A549 (cell line): ENCODE results near the gene ARL4D.
"Not testable (repeated sequence)": the region's sequence is repeated elsewhere in the genome, so short reads cannot be mapped to it uniquely, and the experiment has no call there.

Experiments
- CBX2 ChIP-seq: fragments of 200-600 bp; sonication (generic); IDR thresholded peaks from 2 replicates; pipeline ENCODE4 v1.6.1; 2016; ENCODE audit warnings: low read depth, mild to moderate bottlenecking, borderline replicate concordance
- EP300 ChIP-seq, 2 experiments: fragments of >200 bp; sonication (Bioruptor Twin); formaldehyde crosslinking; IDR thresholded peaks; 2 replicates in 1 of 2; 3 replicates in 1 of 2; pipeline ENCODE4 v1.6.1; 2016 to 2017
- FOSB ChIP-seq: fragments of 250-450 bp; sonication (Bioruptor Pico); IDR thresholded peaks from 2 replicates; pipeline ENCODE4 v1.5.0; 2020; ENCODE audit warnings: mild to moderate bottlenecking, moderate library complexity
- KDM1A ChIP-seq: fragments of 200-600 bp; sonication (generic); IDR thresholded peaks from 2 replicates; pipeline ENCODE4 v1.6.1; 2016; ENCODE audit warnings: low read depth, mild to moderate bottlenecking
- MAFK ChIP-seq: fragments of 450-650 bp; IDR thresholded peaks from 2 replicates; pipeline ENCODE4 v1.6.1; 2014; ENCODE audit not compliant: partially characterized antibody
- POLR2A ChIP-seq: IDR thresholded peaks from 2 replicates; pipeline ENCODE4 v1.6.1; 2012; ENCODE audit warnings: mild to moderate bottlenecking, low read length
- ZNF302 ChIP-seq: fragments of 250-450 bp; sonication (Bioruptor Pico); IDR thresholded peaks from 2 replicates; pipeline ENCODE4 v1.9.0; 2021; ENCODE audit warnings: inconsistent platforms, mild to moderate bottlenecking, moderate library complexity
- TF ChIP-seq, protein P1 (sequence below): fragments of >200 bp; sonication (Bioruptor Twin); formaldehyde crosslinking; IDR thresholded peaks from 3 replicates; pipeline ENCODE4 v1.5.1; 2016
- TF ChIP-seq, protein P2 (sequence below): fragments of 450-650 bp; IDR thresholded peaks from 2 replicates; pipeline ENCODE4 v1.6.1; 2014; ENCODE audit warnings: antibody characterized with exemption

DNA sequence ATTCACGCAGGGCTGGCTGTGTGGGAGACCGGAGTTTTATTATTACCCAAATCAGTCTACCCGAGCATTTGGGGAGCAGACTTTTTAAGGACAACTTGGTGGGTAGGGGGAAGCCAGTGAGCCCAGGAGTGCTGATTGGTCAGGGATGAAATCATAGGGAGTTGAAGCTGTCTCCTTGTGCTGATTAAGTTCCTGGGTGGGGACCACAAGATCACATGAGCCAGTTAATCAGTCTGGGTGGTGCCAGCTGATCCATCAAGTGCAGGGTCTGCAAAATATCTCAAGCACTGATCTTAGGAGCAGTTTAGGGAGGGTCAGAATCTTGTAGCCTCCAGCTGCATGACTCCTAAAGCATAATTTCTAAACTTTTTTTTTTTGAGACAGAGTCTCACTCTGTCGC is 22.9 kb upstream of the ARL4D start:
- not testable (repeated sequence) for TF ChIP-seq KDM1A; EP300 (IDR thresholded peaks at IDR 0.05); ZNF302 (CRISPR knock-in tag); CBX2; MAFK; POLR2A; FOSB (CRISPR knock-in tag)
- TF ChIP-seq, protein P1, sequence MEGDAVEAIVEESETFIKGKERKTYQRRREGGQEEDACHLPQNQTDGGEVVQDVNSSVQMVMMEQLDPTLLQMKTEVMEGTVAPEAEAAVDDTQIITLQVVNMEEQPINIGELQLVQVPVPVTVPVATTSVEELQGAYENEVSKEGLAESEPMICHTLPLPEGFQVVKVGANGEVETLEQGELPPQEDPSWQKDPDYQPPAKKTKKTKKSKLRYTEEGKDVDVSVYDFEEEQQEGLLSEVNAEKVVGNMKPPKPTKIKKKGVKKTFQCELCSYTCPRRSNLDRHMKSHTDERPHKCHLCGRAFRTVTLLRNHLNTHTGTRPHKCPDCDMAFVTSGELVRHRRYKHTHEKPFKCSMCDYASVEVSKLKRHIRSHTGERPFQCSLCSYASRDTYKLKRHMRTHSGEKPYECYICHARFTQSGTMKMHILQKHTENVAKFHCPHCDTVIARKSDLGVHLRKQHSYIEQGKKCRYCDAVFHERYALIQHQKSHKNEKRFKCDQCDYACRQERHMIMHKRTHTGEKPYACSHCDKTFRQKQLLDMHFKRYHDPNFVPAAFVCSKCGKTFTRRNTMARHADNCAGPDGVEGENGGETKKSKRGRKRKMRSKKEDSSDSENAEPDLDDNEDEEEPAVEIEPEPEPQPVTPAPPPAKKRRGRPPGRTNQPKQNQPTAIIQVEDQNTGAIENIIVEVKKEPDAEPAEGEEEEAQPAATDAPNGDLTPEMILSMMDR, result not testable (repeated sequence)
- TF ChIP-seq, protein P2, sequence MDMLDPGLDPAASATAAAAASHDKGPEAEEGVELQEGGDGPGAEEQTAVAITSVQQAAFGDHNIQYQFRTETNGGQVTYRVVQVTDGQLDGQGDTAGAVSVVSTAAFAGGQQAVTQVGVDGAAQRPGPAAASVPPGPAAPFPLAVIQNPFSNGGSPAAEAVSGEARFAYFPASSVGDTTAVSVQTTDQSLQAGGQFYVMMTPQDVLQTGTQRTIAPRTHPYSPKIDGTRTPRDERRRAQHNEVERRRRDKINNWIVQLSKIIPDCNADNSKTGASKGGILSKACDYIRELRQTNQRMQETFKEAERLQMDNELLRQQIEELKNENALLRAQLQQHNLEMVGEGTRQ, result not testable (repeated sequence)
